ENCODE data around the gene KYAT1. TPM values are rescaled to one million over a fixed set of nuclear protein-coding genes. Genes with fewer than 3 reads are reported as not detected.

KYAT1 gene
- total RNA-seq, 1 experiment from 2014 or later = 14.6 TPM

GRCh38 chr9:128898845-128899565, 17.3 kb upstream of the KYAT1 start:
- Mint-ChIP-seq H3K4me3 (no peak overlapping the region), H3K9me3 (no peaks in the 10 kb centered on the region), H3K27me3 (ENCODE audit: low read depth) (no peaks in the 10 kb centered on the region), H3K36me3 (ENCODE audit: insufficient read depth in 1 of 3, low read depth in 3 of 3) (peaks cover 12 to 30% (median 24%) of the 10 kb centered on the region in 3 experiments), H3K4me1 (peaks cover 15 to 25% of the 10 kb centered on the region in 2 experiments), H3K27ac (peak overlapping the region; percentile 68 to 85 (median 83); a peak in 4 of 7 replicates)
- H3K79me1 ChIP-seq (ENCODE audit: insufficient read depth, low read depth, low read length, poor library complexity, severe bottlenecking) = no peaks in the 10 kb centered on the region
- H3K9me3 ChIP-seq (ENCODE audit: control insufficient read depth, low read depth, low read length) = no peaks in the 10 kb centered on the region
- no peak overlapping the region for H3K4ac ChIP-seq (ENCODE audit: low read depth, low read length)
- DNase-seq = no peak
- H2BK15ac ChIP-seq (ENCODE audit: low read depth, low read length) = no peak overlapping the region
- no peak overlapping the region for H3K9ac ChIP-seq (ENCODE audit: extremely low read depth, insufficient read length, low read length)
- H3K4me2 ChIP-seq (ENCODE audit: insufficient read depth, insufficient read length, low read length) = no peak overlapping the region
- H4K8ac ChIP-seq (replicated peaks; ENCODE audit: insufficient read length, low read depth, low read length) = no peak overlapping the region
- H3K79me2 ChIP-seq (ENCODE audit: insufficient read depth, low read length) = peaks cover 3% of the 10 kb centered on the region; the same call in 1 of the 2 replicates
- H3K27ac ChIP-seq (ENCODE audit: insufficient read length, low read depth, low read length) = no peak overlapping the region
- H4K20me1 ChIP-seq (ENCODE audit: control insufficient read depth, insufficient read depth, insufficient read length) = no peaks in the 10 kb centered on the region
- H2BK5ac ChIP-seq (ENCODE audit: insufficient read length, low read length) = no peak overlapping the region
- no peak overlapping the region for H4K5ac ChIP-seq (ENCODE audit: insufficient read length, low read depth, low read length)
- H4K91ac ChIP-seq (ENCODE audit: insufficient read length, low read depth, low read length) = no peak overlapping the region
- no peaks in the 10 kb centered on the region for H3K27me3 ChIP-seq (ENCODE audit: insufficient read depth, low read length)
- H2AFZ ChIP-seq (ENCODE audit: low read length) = no peak overlapping the region
- no CpG with 5 or more reads among the region's 18 CpGs for WGBS (ENCODE audit: extremely low coverage, insufficient read length, low lambda C conversion rate)
- TF ChIP-seq, protein P1, sequence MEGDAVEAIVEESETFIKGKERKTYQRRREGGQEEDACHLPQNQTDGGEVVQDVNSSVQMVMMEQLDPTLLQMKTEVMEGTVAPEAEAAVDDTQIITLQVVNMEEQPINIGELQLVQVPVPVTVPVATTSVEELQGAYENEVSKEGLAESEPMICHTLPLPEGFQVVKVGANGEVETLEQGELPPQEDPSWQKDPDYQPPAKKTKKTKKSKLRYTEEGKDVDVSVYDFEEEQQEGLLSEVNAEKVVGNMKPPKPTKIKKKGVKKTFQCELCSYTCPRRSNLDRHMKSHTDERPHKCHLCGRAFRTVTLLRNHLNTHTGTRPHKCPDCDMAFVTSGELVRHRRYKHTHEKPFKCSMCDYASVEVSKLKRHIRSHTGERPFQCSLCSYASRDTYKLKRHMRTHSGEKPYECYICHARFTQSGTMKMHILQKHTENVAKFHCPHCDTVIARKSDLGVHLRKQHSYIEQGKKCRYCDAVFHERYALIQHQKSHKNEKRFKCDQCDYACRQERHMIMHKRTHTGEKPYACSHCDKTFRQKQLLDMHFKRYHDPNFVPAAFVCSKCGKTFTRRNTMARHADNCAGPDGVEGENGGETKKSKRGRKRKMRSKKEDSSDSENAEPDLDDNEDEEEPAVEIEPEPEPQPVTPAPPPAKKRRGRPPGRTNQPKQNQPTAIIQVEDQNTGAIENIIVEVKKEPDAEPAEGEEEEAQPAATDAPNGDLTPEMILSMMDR (conservative IDR thresholded peaks at IDR 0.05) = no peak
- H3K23ac ChIP-seq (ENCODE audit: insufficient read length, low read depth, low read length) = no peak overlapping the region
- H2BK20ac ChIP-seq (ENCODE audit: low read depth, low read length, poor library complexity, severe bottlenecking) = no peak overlapping the region
- H3K23me2 ChIP-seq (ENCODE audit: insufficient read length, low read depth, low read length, poor library complexity, severe bottlenecking) = no peaks in the 10 kb centered on the region
- H3K14ac ChIP-seq (ENCODE audit: insufficient read depth, low read length) = no peak overlapping the region; the same call in 1 of the 2 replicates
- H3K18ac ChIP-seq (ENCODE audit: insufficient read length, low read depth, low read length) = no peak overlapping the region
- no peaks in the 10 kb centered on the region; the same call in 1 of the 2 replicates for H3K4me1 ChIP-seq (ENCODE audit: insufficient read depth, low read length)
- H2BK12ac ChIP-seq (ENCODE audit: insufficient read length, low read depth, low read length) = no peak overlapping the region
- H3K56ac ChIP-seq (ENCODE audit: insufficient read length, low read depth, low read length) = no peak overlapping the region
- no peak overlapping the region for H2BK120ac ChIP-seq (ENCODE audit: low read depth, low read length, poor library complexity, severe bottlenecking)
- H2AK5ac ChIP-seq (ENCODE audit: insufficient read length, low read length) = no peak overlapping the region
- H3T11ph ChIP-seq (ENCODE audit: low read length) = no peak overlapping the region
